ENCODE measurements around the gene ONECUT1.

Gene ONECUT1

GRCh38 chr15:52765785-52766184, 24.4 kb downstream of the ONECUT1 start (continued):
- TF ChIP-seq TSHZ2 (CRISPR knock-in tag; IDR thresholded peaks at IDR 0.05) (no peak), BACH2 (CRISPR knock-in tag; IDR thresholded peaks at IDR 0.05; ENCODE audit: borderline replicate concordance) (no peak), POU6F1 (CRISPR knock-in tag; IDR thresholded peaks at IDR 0.05; ENCODE audit: borderline replicate concordance, low read depth) (no peak), ZFP3 (CRISPR knock-in tag; IDR thresholded peaks at IDR 0.05) (no peak), CSDC2 (CRISPR knock-in tag; IDR thresholded peaks at IDR 0.05) (no peak), ZFP30 (CRISPR knock-in tag; IDR thresholded peaks at IDR 0.05) (no peak)

- ATAC-seq = no peak
- no peak for TF ChIP-seq ZNF70 (CRISPR knock-in tag; IDR thresholded peaks at IDR 0.05)
- TF ChIP-seq PPARA (CRISPR knock-in tag; IDR thresholded peaks at IDR 0.05; ENCODE audit: borderline replicate concordance) = no peak
- no peak for TF ChIP-seq TSHZ2 (CRISPR knock-in tag; IDR thresholded peaks at IDR 0.05)
- no peak for TF ChIP-seq ISL1 (CRISPR knock-in tag; IDR thresholded peaks at IDR 0.05)
- no peak for TF ChIP-seq ZNF565 (CRISPR knock-in tag; conservative IDR thresholded peaks at IDR 0.05; ENCODE audit: low read depth)
- TF ChIP-seq BACH2 (CRISPR knock-in tag; IDR thresholded peaks at IDR 0.05; ENCODE audit: borderline replicate concordance) = no peak
Measured at GRCh38 chr15:52764731-52765130, 25.4 kb downstream of the ONECUT1 start.

- ATAC-seq = no peak
Measured at GRCh38 chr15:52762621-52763020, 27.5 kb downstream of the ONECUT1 start.

GRCh38 chr15:52760562-52760961, 29.6 kb downstream of the ONECUT1 start:
- no peak for ATAC-seq
- TF ChIP-seq ZFP3 (CRISPR knock-in tag; IDR thresholded peaks at IDR 0.05) = no peak
- no peak for TF ChIP-seq GLIS3 (CRISPR knock-in tag; IDR thresholded peaks at IDR 0.05)

More at GRCh38 chr15:52762621-52763020, 27.5 kb downstream of the ONECUT1 start:
- no peak for TF ChIP-seq SNAI2 (CRISPR knock-in tag; IDR thresholded peaks at IDR 0.05)
- no peak for TF ChIP-seq OSR1 (CRISPR knock-in tag; IDR thresholded peaks at IDR 0.05)
- TF ChIP-seq ZNF70 (CRISPR knock-in tag; IDR thresholded peaks at IDR 0.05) = no peak
- no peak for TF ChIP-seq ISL1 (CRISPR knock-in tag; IDR thresholded peaks at IDR 0.05)
- TF ChIP-seq RARB (CRISPR knock-in tag; IDR thresholded peaks at IDR 0.05) = no peak
- no peak for TF ChIP-seq PATZ1 (CRISPR knock-in tag; IDR thresholded peaks at IDR 0.05; ENCODE audit: borderline replicate concordance)
- TF ChIP-seq ZNF565 (CRISPR knock-in tag; conservative IDR thresholded peaks at IDR 0.05; ENCODE audit: low read depth) = no peak
- no peak for TF ChIP-seq ESRRG (CRISPR knock-in tag; IDR thresholded peaks at IDR 0.05)

- TF ChIP-seq TCF4 (CRISPR knock-in tag; IDR thresholded peaks at IDR 0.05; ENCODE audit: borderline replicate concordance) = no peak
- TF ChIP-seq GLIS3 (CRISPR knock-in tag; IDR thresholded peaks at IDR 0.05) = no peak
- ATAC-seq = no peak
Measured at GRCh38 chr15:52759969-52760368, 30.2 kb downstream of the ONECUT1 start.

All from SK-N-SH treated with all-trans-retinoic acid at 6 μM for 48 hours (cell line).